Erythroblast (primary cell): Measurements from ENCODE around the gene BAAT.
"Not testable (repeated sequence)": the region's sequence is repeated elsewhere in the genome, so short reads cannot be mapped to it uniquely, and the experiment has no call there.

Experiments
- GATA1 ChIP-seq: IDR thresholded peaks from 2 replicates; pipeline ENCODE4 v1.6.1; 2011; ENCODE audit warnings: low read depth, mild to moderate bottlenecking, control low read depth, low read length, moderate library complexity
- POLR2A ChIP-seq: IDR thresholded peaks from 2 replicates; pipeline ENCODE4 v1.6.1; 2011; ENCODE audit warnings: mild to moderate bottlenecking, low read length

DNA sequence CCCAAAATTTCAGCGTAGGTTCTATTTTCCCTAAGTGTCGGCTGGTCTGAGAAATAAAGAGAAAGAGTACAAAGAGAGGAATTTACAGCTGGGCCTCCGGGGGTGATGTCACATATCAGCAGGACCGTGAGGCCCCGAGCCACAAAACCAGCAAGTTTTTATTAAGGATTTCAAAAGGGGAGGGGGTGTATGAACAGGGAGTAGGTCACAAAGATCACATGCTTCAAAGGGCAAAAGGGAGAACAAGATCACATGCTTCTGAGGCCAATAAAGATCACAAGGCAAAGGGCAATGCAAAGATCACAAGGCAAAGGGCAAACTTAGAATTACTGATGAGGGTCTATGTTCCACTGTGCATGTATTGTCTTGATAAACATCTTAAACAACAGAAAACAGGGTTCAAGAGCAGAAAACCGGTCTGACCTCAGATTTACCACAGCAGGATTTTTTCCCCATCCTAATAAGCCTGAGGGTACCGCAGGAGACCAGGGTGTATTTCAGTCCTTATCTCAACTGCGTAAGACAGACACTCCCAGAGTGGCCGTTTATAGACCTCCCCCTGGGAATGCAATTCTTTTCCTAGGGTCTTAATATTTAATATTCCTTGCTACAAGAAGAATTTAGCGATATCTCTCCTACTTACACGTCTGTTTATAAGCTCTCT, at the start of gene BAAT:
- TF ChIP-seq POLR2A, GATA1: not testable (repeated sequence)
